Measurements from ENCODE around the gene RPS5.
"Not testable (repeated sequence)": the region's sequence is repeated elsewhere in the genome, so short reads cannot be mapped to it uniquely, and the experiment has no call there.

The RPS5 gene

GRCh38 chr19:58407658-58408151, 20.6 kb downstream of the RPS5 start:
- no peak for DNase-seq

GRCh38 chr19:58408152-58409009, 21.3 kb downstream of the RPS5 start, which contains the start of gene ZNF584:
ZNF584 (plus strand) TSS chr19:58408649; CDS start chr19:58409148, 499 bp downstream.
- peak; percentile 96 to 98 for DNase-seq

- DNase-seq, result peak; percentile 56 to 60
Measured at GRCh38 chr19:58409010-58409790, 22.1 kb downstream of the RPS5 start.

GRCh38 chr19:58416604-58417003, 29.5 kb downstream of the RPS5 start:
- no peak for DNase-seq

- DNase-seq, result no peak
Measured at GRCh38 chr19:58417071-58417470, 30.0 kb downstream of the RPS5 start.

GRCh38 chr19:58428617-58429016, 41.5 kb downstream of the RPS5 start:
- no peak for DNase-seq

- DNase-seq, result no peak
Measured at GRCh38 chr19:58429745-58430144, 42.7 kb downstream of the RPS5 start.

- DNase-seq, result no peak
Measured at GRCh38 chr19:58434217-58434616, 47.1 kb downstream of the RPS5 start.

- DNase-seq, result peak; percentile 90 to 93
Measured at GRCh38 chr19:58439576-58440554, 52.8 kb downstream of the RPS5 start, which contains the start of gene ZNF132. ZNF132 (minus strand) TSS chr19:58440153; CDS start chr19:58439821, 332 bp downstream.

- no peak for DNase-seq
Measured at GRCh38 chr19:58440556-58440955, 53.5 kb downstream of the RPS5 start.

- not testable (repeated sequence) for DNase-seq
Measured at GRCh38 chr19:58442986-58443385, 55.9 kb downstream of the RPS5 start.

All from activated T-cell treated with anti-CD3 and anti-CD28 coated beads, Interleukin-2, amount 50 U/mL, for 48 hours (primary cell).